Activated T-cell treated with anti-CD3 and anti-CD28 coated beads, Interleukin-2, amount 50 U/mL, for 4 hours (primary cell): Measurements from ENCODE around the gene KIF6. TPM values are rescaled to one million over a fixed set of nuclear protein-coding genes. Genes with fewer than 3 reads are reported as not detected.

Source experiments
- ATAC-seq, 2 donors: fragments of 200-7000 bp; cut with Tn5 transposase; one replicate each; pipeline ENCODE4 v1.10.0; 2021
- DNase-seq: peaks from one replicate; pipeline ENCODE4 v3.0.0-alpha.2; 2020
- H3K27me3 Mint-ChIP-seq: one replicate; pipeline ENCODE4 v1.8.0; 2021; ENCODE audit warnings: low read depth, mixed read lengths
- H3K36me3 Mint-ChIP-seq: one replicate; pipeline ENCODE4 v1.8.0; 2022; ENCODE audit warnings: mixed read lengths; ENCODE audit not compliant: insufficient read depth
- H3K4me1 Mint-ChIP-seq: one replicate; pipeline ENCODE4 v1.8.0; 2021; ENCODE audit warnings: low read depth, mixed read lengths
- H3K4me3 Mint-ChIP-seq: one replicate; pipeline ENCODE4 v1.8.0; 2021; ENCODE audit warnings: mild to moderate bottlenecking, moderate library complexity, mixed read lengths
- H3K9me3 Mint-ChIP-seq: one replicate; pipeline ENCODE4 v1.8.0; 2021; ENCODE audit warnings: mixed read lengths
- total RNA-seq, 3 donors: library from RNA; stranded (reverse); gene quantifications; one replicate each; pipeline ENCODE4 v1.2.1, GENCODE V29; 2021

The KIF6 gene
- total RNA-seq, 3 donors from 2014 or later = 0.18 to 0.41 (median 0.40) TPM

GRCh38 chr6:39381550-39382140, 343.6 kb downstream of the KIF6 start:
- Mint-ChIP-seq H3K4me1 (no peaks in the 10 kb centered on the region), H3K9me3 (no peaks in the 10 kb centered on the region), H3K27me3 (peaks cover 8% of the 10 kb centered on the region), H3K36me3 (no peaks in the 10 kb centered on the region), H3K4me3 (no peak overlapping the region)
- no peak for DNase-seq
- no peak for ATAC-seq

- no peaks in the 10 kb centered on the region for H3K9me3 Mint-ChIP-seq
- DNase-seq (no peak), ATAC-seq (no peak)
- H3K27me3 Mint-ChIP-seq = peaks cover 12% of the 10 kb centered on the region
- no peaks in the 10 kb centered on the region for H3K36me3 Mint-ChIP-seq
- H3K4me3 Mint-ChIP-seq = no peak overlapping the region
- H3K4me1 Mint-ChIP-seq = no peaks in the 10 kb centered on the region
These were observed 344.2 kb downstream of the KIF6 start for GRCh38 chr6:39380837-39381549.

GRCh38 chr6:39378960-39379425, 346.2 kb downstream of the KIF6 start:
- DNase-seq = no peak
- H3K4me1 Mint-ChIP-seq = no peaks in the 10 kb centered on the region
- ATAC-seq = no peak

GRCh38 chr6:39378175-39378959, 346.8 kb downstream of the KIF6 start:
- no peak overlapping the region for H3K4me3 Mint-ChIP-seq
- no peak for ATAC-seq
- no peaks in the 10 kb centered on the region for H3K9me3 Mint-ChIP-seq
- no peaks in the 10 kb centered on the region for H3K4me1 Mint-ChIP-seq
- H3K36me3 Mint-ChIP-seq = no peaks in the 10 kb centered on the region
- DNase-seq = no peak
- H3K27me3 Mint-ChIP-seq = peaks cover 12% of the 10 kb centered on the region

More at GRCh38 chr6:39378960-39379425, 346.2 kb downstream of the KIF6 start:
- H3K36me3 Mint-ChIP-seq = no peaks in the 10 kb centered on the region
- H3K9me3 Mint-ChIP-seq = no peaks in the 10 kb centered on the region
- peaks cover 12% of the 10 kb centered on the region for H3K27me3 Mint-ChIP-seq
- no peak overlapping the region for H3K4me3 Mint-ChIP-seq

- no peak for ATAC-seq
- no peaks in the 10 kb centered on the region for H3K4me1 Mint-ChIP-seq
- DNase-seq = no peak
- H3K27me3 Mint-ChIP-seq = peaks cover 14% of the 10 kb centered on the region
- H3K4me3 Mint-ChIP-seq = no peak overlapping the region
- no peaks in the 10 kb centered on the region for H3K9me3 Mint-ChIP-seq
- no peaks in the 10 kb centered on the region for H3K36me3 Mint-ChIP-seq
These were observed 347.7 kb downstream of the KIF6 start for GRCh38 chr6:39377539-39377950.

- H3K9me3 Mint-ChIP-seq = no peaks in the 10 kb centered on the region
- H3K27me3 Mint-ChIP-seq = peaks cover 14% of the 10 kb centered on the region
- DNase-seq (no peak), ATAC-seq (no peak)
- no peaks in the 10 kb centered on the region for H3K4me1 Mint-ChIP-seq
- H3K4me3 Mint-ChIP-seq = no peak overlapping the region
- H3K36me3 Mint-ChIP-seq = no peaks in the 10 kb centered on the region
These were observed 349.8 kb downstream of the KIF6 start for GRCh38 chr6:39375405-39375804.

- Mint-ChIP-seq H3K4me3 (no peak overlapping the region), H3K27me3 (peaks cover 11% of the 10 kb centered on the region), H3K4me1 (no peaks in the 10 kb centered on the region), H3K36me3 (no peaks in the 10 kb centered on the region), H3K9me3 (no peaks in the 10 kb centered on the region)
- DNase-seq (no peak), ATAC-seq (no peak)
These were observed 354.8 kb downstream of the KIF6 start for GRCh38 chr6:39370390-39370789.

- Mint-ChIP-seq H3K36me3 (no peaks in the 10 kb centered on the region), H3K9me3 (no peaks in the 10 kb centered on the region), H3K4me3 (no peak overlapping the region), H3K27me3 (peaks cover 15% of the 10 kb centered on the region), H3K4me1 (no peaks in the 10 kb centered on the region)
- no peak for DNase-seq
- no peak for ATAC-seq
These were observed 355.2 kb downstream of the KIF6 start for GRCh38 chr6:39369987-39370386.

GRCh38 chr6:39367700-39368099, 357.5 kb downstream of the KIF6 start:
- ATAC-seq (no peak), DNase-seq (no peak)
- H3K27me3 Mint-ChIP-seq = peaks cover 15% of the 10 kb centered on the region
- H3K4me1 Mint-ChIP-seq = no peaks in the 10 kb centered on the region
- no peak overlapping the region for H3K4me3 Mint-ChIP-seq
- H3K36me3 Mint-ChIP-seq = no peaks in the 10 kb centered on the region
- no peaks in the 10 kb centered on the region for H3K9me3 Mint-ChIP-seq

GRCh38 chr6:39366931-39367618, 358.1 kb downstream of the KIF6 start:
- H3K27me3 Mint-ChIP-seq = peaks cover 17% of the 10 kb centered on the region
- no peak overlapping the region for H3K4me3 Mint-ChIP-seq
- ATAC-seq = no peak
- H3K9me3 Mint-ChIP-seq = no peaks in the 10 kb centered on the region
- no peak for DNase-seq
- no peaks in the 10 kb centered on the region for H3K4me1 Mint-ChIP-seq
- H3K36me3 Mint-ChIP-seq = no peaks in the 10 kb centered on the region

- H3K9me3 Mint-ChIP-seq = no peaks in the 10 kb centered on the region
- no peak for DNase-seq
- ATAC-seq = no peak
- H3K27me3 Mint-ChIP-seq = peaks cover 15% of the 10 kb centered on the region
- no peak overlapping the region for H3K4me3 Mint-ChIP-seq
- peaks cover 1% of the 10 kb centered on the region for H3K4me1 Mint-ChIP-seq
- H3K36me3 Mint-ChIP-seq = no peaks in the 10 kb centered on the region
These were observed 359.7 kb downstream of the KIF6 start for GRCh38 chr6:39365281-39366074.

- Mint-ChIP-seq H3K27me3 (peaks cover 12% of the 10 kb centered on the region), H3K36me3 (no peaks in the 10 kb centered on the region), H3K9me3 (no peaks in the 10 kb centered on the region), H3K4me3 (no peak overlapping the region), H3K4me1 (peaks cover 1% of the 10 kb centered on the region)
- DNase-seq (no peak), ATAC-seq (no peak)
These were observed 361.9 kb downstream of the KIF6 start for GRCh38 chr6:39363280-39363679.

- peaks cover 12% of the 10 kb centered on the region for H3K27me3 Mint-ChIP-seq
- H3K4me3 Mint-ChIP-seq = no peak overlapping the region
- no peaks in the 10 kb centered on the region for H3K9me3 Mint-ChIP-seq
- ATAC-seq = no peak
- no peaks in the 10 kb centered on the region for H3K36me3 Mint-ChIP-seq
- DNase-seq = no peak
- H3K4me1 Mint-ChIP-seq = peaks cover 1% of the 10 kb centered on the region
These were observed 362.7 kb downstream of the KIF6 start for GRCh38 chr6:39362487-39362865.
